CD8-positive, alpha-beta memory T cell (primary cell): ENCODE results near the gene AKR7A3. TPM values are rescaled to one million over a fixed set of nuclear protein-coding genes. Genes with fewer than 3 reads are reported as not detected.
"Not testable (repeated sequence)": the region's sequence is repeated elsewhere in the genome, so short reads cannot be mapped to it uniquely, and the experiment has no call there.

Source experiments
- CTCF ChIA-PET: fragments of 350-600 bp; sonication (Branson Sonifier 250); formaldehyde crosslinking; loops from one replicate; lab custom pipeline; 2021; ENCODE audit warnings: antibody characterized with exemption; lab: Charles Lee
- POLR2A ChIA-PET: fragments of 350-600 bp; sonication (Branson Sonifier 250); formaldehyde crosslinking; loops from one replicate; lab custom pipeline; 2021; ENCODE audit warnings: antibody characterized with exemption; lab: Charles Lee
- DNase-seq, 5 donors: peaks; one replicate each; pipeline versions ENCODE4 v3.0.0 to v3.0.0-alpha.2; 2020 to 2022; ENCODE audit warnings: mixed read lengths in 1 of 5
- H3K27ac ChIP-seq: one replicate; pipeline ENCODE4 v1.7.0; 2013; ENCODE audit warnings: low read depth, mild to moderate bottlenecking, low read length, moderate library complexity
- H3K27me3 ChIP-seq: 2 replicates; pipeline ENCODE4 v1.7.0; 2013; ENCODE audit warnings: low read length, mild to moderate bottlenecking; ENCODE audit not compliant: insufficient read depth, poor library complexity, severe bottlenecking
- H3K36me3 ChIP-seq: 2 replicates; pipeline ENCODE4 v1.7.0; 2013; ENCODE audit warnings: mild to moderate bottlenecking, low read length, moderate library complexity; ENCODE audit not compliant: insufficient read depth
- H3K4me1 ChIP-seq: 2 replicates; pipeline ENCODE4 v1.7.0; 2013; ENCODE audit warnings: mild to moderate bottlenecking, low read length, moderate library complexity; ENCODE audit not compliant: insufficient read depth
- H3K4me3 ChIP-seq: 2 replicates; pipeline ENCODE4 v1.7.0; 2013; ENCODE audit warnings: mild to moderate bottlenecking, low read length
- H3K9me3 ChIP-seq: 2 replicates; pipeline ENCODE4 v1.7.0; 2013; ENCODE audit warnings: mild to moderate bottlenecking, low read length
- H3K27ac Mint-ChIP-seq, 8 donors: one replicate each; pipeline ENCODE4 v1.8.0; 2020 to 2021; ENCODE audit warnings: mixed read lengths in 8 of 8, mild to moderate bottlenecking in 6 of 8, inconsistent platforms in 3 of 8, moderate library complexity in 3 of 8
- H3K27me3 Mint-ChIP-seq, 2 donors: one replicate each; pipeline ENCODE4 v1.8.0; 2020 to 2021; ENCODE audit warnings: mixed read lengths in 2 of 2, mild to moderate bottlenecking in 1 of 2, moderate library complexity in 1 of 2
- H3K36me3 Mint-ChIP-seq, 3 donors: one replicate each; pipeline ENCODE4 v1.8.0; 2020 to 2021; ENCODE audit warnings: mixed read lengths in 3 of 3, inconsistent platforms in 1 of 3, mild to moderate bottlenecking in 1 of 3
- H3K4me1 Mint-ChIP-seq, 3 donors: one replicate each; pipeline ENCODE4 v1.8.0; 2020 to 2021; ENCODE audit warnings: mixed read lengths in 3 of 3, inconsistent platforms in 1 of 3, mild to moderate bottlenecking in 1 of 3
- H3K4me3 Mint-ChIP-seq, 7 donors: one replicate each; pipeline ENCODE4 v1.8.0; 2020 to 2021; ENCODE audit warnings: mixed read lengths in 7 of 7, mild to moderate bottlenecking in 6 of 7, moderate library complexity in 4 of 7, inconsistent platforms in 2 of 7
- H3K9me3 Mint-ChIP-seq, 5 donors: one replicate each; pipeline ENCODE4 v1.8.0; 2020 to 2022; ENCODE audit warnings: mixed read lengths in 5 of 5, mild to moderate bottlenecking in 3 of 5, moderate library complexity in 2 of 5, inconsistent platforms in 1 of 5
- polyA plus RNA-seq: library from polyadenylated mRNA; unstranded; fragments of 300-500 nt; fragmentation: Illumina TruSeq; gene quantifications from one replicate; pipeline ENCODE4 v1.2.3, GENCODE V29; 2021
- total RNA-seq, 2 experiments: library from RNA; stranded (reverse); gene quantifications; one replicate each; pipeline ENCODE4 v1.2.3, GENCODE V29; 2021

The AKR7A3 gene
- total and polyA plus RNA-seq, 3 experiments from 2014 or later: 0.29 to 0.50 TPM; not detected in 1

GRCh38 chr1:19268445-19268844 lies 20.1 kb downstream of the AKR7A3 start:
- peaks cover 8 to 17% of the 10 kb centered on the region in 2 donors for H3K27me3 Mint-ChIP-seq
- no peak overlapping the region for H3K27ac ChIP-seq
- peaks cover 0 to 5% (median 4%) of the 10 kb centered on the region in 3 donors for H3K4me1 Mint-ChIP-seq
- no peak for DNase-seq
- peaks cover 0 to 4% (median 0%) of the 10 kb centered on the region in 5 donors for H3K9me3 Mint-ChIP-seq
- no peaks in the 10 kb centered on the region for H3K9me3 ChIP-seq
- H3K27me3 ChIP-seq: peaks cover 4% of the 10 kb centered on the region
- ChIA-PET CTCF (no interaction called here), POLR2A (no interaction called here)
- peaks cover 0 to 5% (median 0%) of the 10 kb centered on the region in 3 donors for H3K36me3 Mint-ChIP-seq
- H3K27ac Mint-ChIP-seq: no peak overlapping the region
- no peaks in the 10 kb centered on the region for H3K36me3 ChIP-seq
- no peak overlapping the region for H3K4me3 ChIP-seq
- H3K4me3 Mint-ChIP-seq: no peak overlapping the region
- no peaks in the 10 kb centered on the region for H3K4me1 ChIP-seq

- Histone ChIP-seq H3K9me3 (no peaks in the 10 kb centered on the region), H3K36me3 (peaks cover 4% of the 10 kb centered on the region), H3K4me3 (no peak overlapping the region), H3K4me1 (no peaks in the 10 kb centered on the region), H3K27me3 (no peaks in the 10 kb centered on the region), H3K27ac (no peak overlapping the region)
- ChIA-PET POLR2A (no interaction called here), CTCF (no interaction called here)
- Mint-ChIP-seq H3K36me3 (peaks cover 0 to 32% (median 3%) of the 10 kb centered on the region in 3 donors), H3K4me3 (no peak overlapping the region), H3K27me3 (peaks cover 0 to 2% of the 10 kb centered on the region in 2 donors), H3K9me3 (no peaks in the 10 kb centered on the region), H3K4me1 (no peaks in the 10 kb centered on the region), H3K27ac (peak overlapping the region in 1 of 8 donors; percentile 82)
- no peak for DNase-seq
Observed at GRCh38 chr1:19262744-19263143, 25.8 kb downstream of the AKR7A3 start.

- H3K27me3 ChIP-seq: no peaks in the 10 kb centered on the region
- peaks cover 0 to 3% (median 0%) of the 10 kb centered on the region in 3 donors for H3K4me1 Mint-ChIP-seq
- H3K4me3 Mint-ChIP-seq: no peak overlapping the region
- H3K36me3 Mint-ChIP-seq: peaks cover 0 to 39% (median 6%) of the 10 kb centered on the region in 3 donors
- H3K27ac Mint-ChIP-seq: peak overlapping the region in 1 of 8 donors; percentile 82
- H3K9me3 ChIP-seq: no peaks in the 10 kb centered on the region
- ChIA-PET CTCF (no interaction called here), POLR2A (no interaction called here)
- no peaks in the 10 kb centered on the region for H3K4me1 ChIP-seq
- H3K4me3 ChIP-seq: no peak overlapping the region
- peaks cover 0 to 2% of the 10 kb centered on the region in 2 donors for H3K27me3 Mint-ChIP-seq
- no peak for DNase-seq
- no peaks in the 10 kb centered on the region for H3K9me3 Mint-ChIP-seq
- H3K36me3 ChIP-seq: peaks cover 10% of the 10 kb centered on the region
- H3K27ac ChIP-seq: no peak overlapping the region
Observed at GRCh38 chr1:19262047-19262446, 26.5 kb downstream of the AKR7A3 start.

GRCh38 chr1:19260211-19261138 lies 28.1 kb downstream of the AKR7A3 start:
- Histone ChIP-seq H3K4me3 (no peak overlapping the region), H3K36me3 (peaks cover 15% of the 10 kb centered on the region), H3K9me3 (no peaks in the 10 kb centered on the region), H3K4me1 (no peaks in the 10 kb centered on the region), H3K27me3 (no peaks in the 10 kb centered on the region), H3K27ac (no peak overlapping the region)
- Mint-ChIP-seq H3K36me3 (peaks cover 0 to 54% (median 8%) of the 10 kb centered on the region in 3 donors), H3K4me3 (no peak overlapping the region), H3K27ac (peak overlapping the region in 1 of 8 donors; percentile 64), H3K4me1 (peaks cover 0 to 4% (median 0%) of the 10 kb centered on the region in 3 donors), H3K27me3 (no peaks in the 10 kb centered on the region), H3K9me3 (no peaks in the 10 kb centered on the region)
- ChIA-PET POLR2A (no interaction called here), CTCF (no interaction called here)
- DNase-seq: no peak

GRCh38 chr1:19258353-19258752 lies 30.2 kb downstream of the AKR7A3 start:
- peak overlapping the region in 2 of 8 donors; percentile 24 to 66 for H3K27ac Mint-ChIP-seq
- no peak overlapping the region for H3K4me3 Mint-ChIP-seq
- CTCF ChIA-PET: no interaction called here
- peaks cover 15% of the 10 kb centered on the region for H3K36me3 ChIP-seq
- no peaks in the 10 kb centered on the region for H3K9me3 Mint-ChIP-seq
- peaks cover 0 to 61% (median 9%) of the 10 kb centered on the region in 3 donors for H3K36me3 Mint-ChIP-seq
- no peak overlapping the region for H3K27ac ChIP-seq
- no peak for DNase-seq
- no peaks in the 10 kb centered on the region for H3K9me3 ChIP-seq
- H3K4me1 ChIP-seq: peaks cover 10% of the 10 kb centered on the region
- no peaks in the 10 kb centered on the region for H3K27me3 ChIP-seq
- no peak overlapping the region for H3K4me3 ChIP-seq
- POLR2A ChIA-PET: no interaction called here
- no peaks in the 10 kb centered on the region for H3K27me3 Mint-ChIP-seq
- H3K4me1 Mint-ChIP-seq: peaks cover 6 to 11% (median 9%) of the 10 kb centered on the region in 3 donors

GRCh38 chr1:19257178-19257914 lies 31.2 kb downstream of the AKR7A3 start:
- Mint-ChIP-seq H3K27me3 (no peaks in the 10 kb centered on the region), H3K9me3 (no peaks in the 10 kb centered on the region), H3K27ac (peak overlapping the region in 4 of 8 donors; percentile 15 to 75 (median 32)), H3K4me1 (peaks cover 13 to 19% (median 17%) of the 10 kb centered on the region in 3 donors), H3K36me3 (peaks cover 0 to 61% (median 9%) of the 10 kb centered on the region in 3 donors), H3K4me3 (peak overlapping the region in 1 of 7 donors; percentile 38)
- Histone ChIP-seq H3K4me1 (peaks cover 20% of the 10 kb centered on the region), H3K4me3 (no peak overlapping the region), H3K36me3 (peaks cover 15% of the 10 kb centered on the region), H3K27ac (no peak overlapping the region), H3K27me3 (no peaks in the 10 kb centered on the region), H3K9me3 (no peaks in the 10 kb centered on the region)
- ChIA-PET POLR2A (no interaction called here), CTCF (interaction anchor here (1.4 kb wide), 1 partner anchor 23 kb away, joined by 3 read pairs; no protein-coding TSS in a partner anchor)
- DNase-seq: no peak

GRCh38 chr1:19256301-19256700 lies 32.3 kb downstream of the AKR7A3 start:
- H3K9me3 ChIP-seq, H3K27me3 ChIP-seq, DNase-seq, H3K27me3 Mint-ChIP-seq, H3K4me3 ChIP-seq, POLR2A ChIA-PET, H3K9me3 Mint-ChIP-seq, H3K27ac ChIP-seq, H3K4me3 Mint-ChIP-seq: not testable (repeated sequence)
- Mint-ChIP-seq H3K36me3 (peaks cover 0 to 67% (median 9%) of the 10 kb centered on the region in 3 donors), H3K4me1 (peaks cover 17 to 29% (median 22%) of the 10 kb centered on the region in 3 donors), H3K27ac (peak overlapping the region in 1 of 8 donors; percentile 29)
- Histone ChIP-seq H3K36me3 (peaks cover 15% of the 10 kb centered on the region), H3K4me1 (peaks cover 25% of the 10 kb centered on the region)
- CTCF ChIA-PET: interaction anchor here (1.4 kb wide), 1 partner anchor 22 kb away, joined by 3 read pairs; no protein-coding TSS in a partner anchor
